Mucosa of descending colon (tissue), 3 donors: Measurements from ENCODE around the gene TIAM2. TPM values are rescaled to one million over a fixed set of nuclear protein-coding genes. Genes with fewer than 3 reads are reported as not detected.

Source experiments
- ATAC-seq: fragments of 200-7000 bp; cut with Tn5 transposase; one replicate; pipeline ENCODE4 v1.9.1; 2020; ENCODE audit warnings: mild to moderate bottlenecking, moderate library complexity
- DNase-seq, 3 donors: peaks; one replicate each; pipeline ENCODE4 v3.0.0-alpha.2; 2020
- H3K36me3 ChIP-seq: fragments of 200-600 bp; one replicate; pipeline ENCODE4 v1.8.0; 2021; ENCODE audit warnings: low read depth, mild to moderate bottlenecking
- H3K4me1 ChIP-seq: fragments of 200-600 bp; one replicate; pipeline ENCODE4 v1.8.0; 2021; ENCODE audit warnings: low read depth, mild to moderate bottlenecking
- H3K4me3 ChIP-seq: fragments of 200-600 bp; one replicate; pipeline ENCODE4 v1.8.0; 2021; ENCODE audit warnings: mild to moderate bottlenecking
- H3K9me3 ChIP-seq: fragments of 200-600 bp; one replicate; pipeline ENCODE4 v1.8.0; 2021; ENCODE audit warnings: mild to moderate bottlenecking
- CTCF ChIP-seq: fragments of 200-600 bp; IDR thresholded peaks from one replicate; pipeline ENCODE4 v1.8.0; 2022; ENCODE audit warnings: antibody characterized with exemption, mild to moderate bottlenecking
- intact Hi-C, 2 donors: fragments of 100-400 bp; cut with DNase I in 1 of 2; cut with micrococcal nuclease in 1 of 2; formaldehyde crosslinking; loops; one replicate each; pipeline versions ENCODE4 v1.11.0 to v1.11.1; 2022; cut with DNase I, micrococcal nuclease
- total RNA-seq, 3 donors: library from RNA; stranded (reverse); fragmentation: NEBNext Ultra II Directional in 2 of 3; extraction: Animal tissue kit (Norgen Biotek cat#: 25700) in 2 of 3; gene quantifications; one replicate each; pipeline versions ENCODE4 v1.2.1 to v1.2.4, GENCODE V29; 2021 to 2023
- donor health status: DM: no; HTN: no; CAD: no; lungs with moderate emphysema.
- donor health status: DM: no; HTN: no; CAD: no.
- donor health status: DM: no; HTN: yes; CAD: no.

TIAM2 gene
- total RNA-seq, 3 donors from 2014 or later: 4.2 to 12.2 (median 9.8) TPM

- no peaks in the 10 kb centered on the region for H3K36me3 ChIP-seq
- intact Hi-C loops: no loop called here
- DNase-seq: no peak
- no peak overlapping the region for H3K4me3 ChIP-seq
- no peak for ATAC-seq
- no peak for TF ChIP-seq CTCF
- no peaks in the 10 kb centered on the region for H3K4me1 ChIP-seq
- no peaks in the 10 kb centered on the region for H3K9me3 ChIP-seq
Measured at GRCh38 chr6:154969796-154970195, 25.3 kb upstream of the TIAM2 start.

GRCh38 chr6:154974485-154975149, 20.5 kb upstream of the TIAM2 start:
- Histone ChIP-seq H3K36me3 (no peaks in the 10 kb centered on the region), H3K9me3 (no peaks in the 10 kb centered on the region), H3K4me1 (no peaks in the 10 kb centered on the region), H3K4me3 (no peak overlapping the region)
- ATAC-seq (no peak), DNase-seq (no peak)
- intact Hi-C loops: no loop called here
- no peak for TF ChIP-seq CTCF

- Histone ChIP-seq H3K4me1 (peaks cover 3% of the 10 kb centered on the region), H3K4me3 (no peak overlapping the region), H3K36me3 (no peaks in the 10 kb centered on the region), H3K9me3 (no peaks in the 10 kb centered on the region)
- intact Hi-C loops: no loop called here
- ATAC-seq: no peak
- no peak for DNase-seq
- TF ChIP-seq CTCF: no peak
Measured at GRCh38 chr6:154977588-154977987, 17.5 kb upstream of the TIAM2 start.

- Histone ChIP-seq H3K4me1 (peaks cover 3% of the 10 kb centered on the region), H3K9me3 (no peaks in the 10 kb centered on the region), H3K36me3 (no peaks in the 10 kb centered on the region), H3K4me3 (no peak overlapping the region)
- ATAC-seq: no peak
- intact Hi-C loops: no loop called here
- TF ChIP-seq CTCF: no peak
- DNase-seq: no peak
Measured at GRCh38 chr6:154980273-154981078, 14.6 kb upstream of the TIAM2 start.

GRCh38 chr6:154981079-154981870, 13.8 kb upstream of the TIAM2 start:
- Histone ChIP-seq H3K9me3 (no peaks in the 10 kb centered on the region), H3K36me3 (no peaks in the 10 kb centered on the region), H3K4me1 (peaks cover 3% of the 10 kb centered on the region), H3K4me3 (no peak overlapping the region)
- DNase-seq (peak in 1 of 3 donors; percentile 17), ATAC-seq (peak; percentile 89)
- intact Hi-C loops: no loop called here
- TF ChIP-seq CTCF: no peak
